Thyroid gland (tissue), 4 donors: ENCODE measurements around the gene NABP1.

Experiments
- CTCF ChIP-seq, 6 experiments: fragments of 200-600 bp in 3 of 6; fragments of 450-650 bp in 3 of 6; sonication (generic) in 3 of 6; IDR thresholded peaks; one replicate each; pipeline ENCODE4 v1.5.1; 2016 to 2019; ENCODE audit warnings: antibody characterized with exemption in 6 of 6, mild to moderate bottlenecking in 2 of 6, inconsistent platforms in 1 of 6, moderate library complexity in 1 of 6
- POLR2A ChIP-seq, 2 donors: fragments of 450-650 bp; IDR thresholded peaks; one replicate each; pipeline ENCODE4 v1.6.1; 2017; ENCODE audit warnings: antibody characterized with exemption in 2 of 2, mild to moderate bottlenecking in 2 of 2, moderate library complexity in 1 of 2

- TF ChIP-seq POLR2A (IDR thresholded peaks at IDR 0.05) (no peak), CTCF (IDR thresholded peaks at IDR 0.05) (no peak)
These were observed 41.3 kb downstream of the NABP1 start for GRCh38 chr2:191719261-191719660.
